ENCODE data around the gene CHCHD3.
A peak's percentile ranks its signal among the peaks of the same experiment; 100 is the strongest.

Gene CHCHD3

DNA sequence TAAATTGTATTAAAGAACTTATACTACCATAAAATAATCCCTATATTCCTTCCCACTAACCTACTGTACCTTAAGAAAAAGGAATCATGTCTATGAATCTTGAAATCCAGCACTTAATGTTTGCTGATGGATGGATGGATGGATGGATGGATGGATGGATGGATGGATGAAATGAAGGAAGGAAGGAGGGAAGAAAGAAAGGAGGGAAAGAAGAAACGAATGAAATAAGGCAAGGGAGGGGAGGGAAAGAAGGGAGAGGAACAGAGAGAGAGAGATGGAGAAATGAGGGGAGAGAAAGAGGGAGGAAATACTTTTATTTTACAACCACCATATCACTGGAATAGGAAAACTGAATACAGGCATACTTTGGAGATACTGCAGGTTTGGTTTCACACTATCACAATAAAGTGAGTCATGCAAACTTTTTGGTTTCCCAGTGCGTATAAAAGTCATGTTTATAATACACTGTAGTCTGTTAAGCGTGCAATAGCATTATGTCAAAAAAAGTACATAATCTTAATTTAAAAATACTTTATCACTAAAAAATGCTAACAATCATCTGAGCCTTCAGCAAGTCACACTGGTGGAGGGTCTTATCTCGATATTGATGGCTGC, 219.8 kb downstream of the CHCHD3 start:
- DNase-seq (ENCODE audit: low read depth) = no peak

DNA sequence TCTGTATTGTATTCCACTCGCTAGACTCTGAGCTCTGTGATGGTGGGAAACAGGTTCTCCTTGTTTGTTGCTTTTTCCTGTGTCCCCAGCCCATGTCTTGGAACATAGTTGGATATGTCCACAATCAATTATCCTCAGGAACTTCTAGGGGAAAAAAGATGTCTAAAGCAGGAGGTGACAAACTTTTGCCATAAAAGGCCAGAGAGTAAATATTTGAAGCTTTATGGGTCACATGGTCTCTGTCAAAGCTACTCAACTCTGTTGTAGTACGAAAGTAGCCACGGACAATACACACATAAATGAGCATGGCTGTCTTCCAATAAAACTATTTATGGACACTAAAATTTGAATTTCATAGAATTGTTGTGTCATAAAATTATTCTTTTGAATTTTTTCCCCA, 220.5 kb downstream of the CHCHD3 start:
- DNase-seq (ENCODE audit: low read depth) = no peak

GRCh38 chr7:132859199-132859598, 222.7 kb downstream of the CHCHD3 start:
- no peak for DNase-seq (ENCODE audit: low read depth)

- no peak for DNase-seq (ENCODE audit: low read depth)
These were observed 223.1 kb downstream of the CHCHD3 start for GRCh38 chr7:132858760-132859159.

DNA sequence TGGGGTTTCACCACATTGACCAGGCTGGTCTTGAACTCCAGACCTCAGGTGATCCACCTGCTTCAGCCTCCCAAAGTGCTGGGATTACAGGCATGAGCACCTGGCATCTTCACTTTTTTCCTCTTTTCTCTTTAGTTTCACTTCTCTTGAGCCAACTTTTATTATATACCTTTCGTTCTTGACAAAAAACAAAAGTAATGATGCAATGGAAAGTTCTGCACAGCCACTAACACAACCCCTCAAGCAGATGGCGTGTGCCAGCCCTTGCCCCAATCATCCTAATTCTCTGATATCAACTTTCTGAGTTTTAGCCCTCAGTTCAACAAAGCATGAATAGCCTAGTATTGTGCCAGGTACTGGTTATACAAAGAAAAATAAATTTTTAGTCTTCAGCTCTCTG, 223.6 kb downstream of the CHCHD3 start:
- DNase-seq (ENCODE audit: low read depth) = no peak

- no peak for DNase-seq (ENCODE audit: low read depth)
These were observed 224.2 kb downstream of the CHCHD3 start for GRCh38 chr7:132857703-132858102.

GRCh38 chr7:132857031-132857430, 224.9 kb downstream of the CHCHD3 start:
- no peak for DNase-seq (ENCODE audit: low read depth)

DNA sequence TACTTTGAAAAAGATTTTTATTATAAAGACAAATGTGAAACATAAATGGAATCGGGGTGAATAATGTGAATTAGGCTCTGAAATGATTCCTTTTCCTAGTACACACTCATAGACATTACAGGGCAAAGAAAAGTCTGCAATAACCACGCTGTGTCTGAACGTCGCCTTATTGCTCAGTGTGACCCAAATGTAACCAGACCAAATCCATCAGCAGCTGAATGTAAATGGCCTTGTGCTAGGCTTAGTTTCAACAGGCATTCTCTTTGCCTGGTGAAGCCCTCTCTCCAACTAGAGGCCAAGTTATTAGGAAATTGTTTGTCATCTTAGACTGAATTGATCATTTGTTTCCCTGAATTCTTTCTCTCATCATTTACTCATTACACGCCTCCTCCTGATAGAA, 225.5 kb downstream of the CHCHD3 start:
- DNase-seq (ENCODE audit: low read depth) = no peak

GRCh38 chr7:132855901-132856300, 226.0 kb downstream of the CHCHD3 start:
- no peak for DNase-seq (ENCODE audit: low read depth)

GRCh38 chr7:132854238-132854637, 227.7 kb downstream of the CHCHD3 start:
- no peak for DNase-seq (ENCODE audit: low read depth)

DNA sequence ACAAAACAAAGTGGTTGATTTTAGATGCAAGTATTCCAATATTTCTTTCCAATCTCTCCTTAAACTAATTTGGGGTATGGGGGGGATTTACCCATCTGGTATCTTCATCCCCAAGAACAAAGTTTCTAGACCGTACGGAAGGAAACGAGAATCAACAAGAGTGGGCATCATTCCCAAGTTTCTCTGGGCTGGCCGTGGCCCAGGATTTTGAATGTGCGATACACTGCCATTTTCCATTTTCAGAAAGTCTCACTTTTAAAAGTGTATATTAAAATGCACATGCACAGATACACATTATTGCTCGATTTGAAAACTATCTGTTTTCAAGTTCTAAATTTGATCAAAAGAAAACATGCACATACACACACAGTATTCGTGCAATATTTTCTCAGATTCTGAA, 234.5 kb downstream of the CHCHD3 start:
- no peak for DNase-seq (ENCODE audit: low read depth)

DNA sequence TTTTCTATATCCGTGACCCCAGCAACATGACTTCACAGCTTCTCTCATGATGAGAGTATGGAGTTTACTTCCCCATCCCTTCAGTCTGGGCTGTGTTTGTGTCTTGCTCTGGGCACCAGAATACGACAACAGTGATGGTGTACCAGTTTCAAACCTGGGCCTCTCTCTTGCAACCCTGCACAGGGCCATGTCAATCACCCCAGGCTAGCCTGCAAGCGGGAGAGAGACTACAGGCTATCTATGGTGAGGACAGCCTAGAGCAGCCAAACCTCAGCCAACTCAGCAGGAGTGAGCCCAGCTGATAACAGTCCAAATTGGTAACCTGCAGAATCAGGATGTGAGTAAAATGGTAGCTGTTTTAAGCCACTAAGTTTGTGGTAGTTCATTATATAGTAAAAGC, 235.8 kb downstream of the CHCHD3 start:
- no peak for DNase-seq (ENCODE audit: low read depth)

DNA sequence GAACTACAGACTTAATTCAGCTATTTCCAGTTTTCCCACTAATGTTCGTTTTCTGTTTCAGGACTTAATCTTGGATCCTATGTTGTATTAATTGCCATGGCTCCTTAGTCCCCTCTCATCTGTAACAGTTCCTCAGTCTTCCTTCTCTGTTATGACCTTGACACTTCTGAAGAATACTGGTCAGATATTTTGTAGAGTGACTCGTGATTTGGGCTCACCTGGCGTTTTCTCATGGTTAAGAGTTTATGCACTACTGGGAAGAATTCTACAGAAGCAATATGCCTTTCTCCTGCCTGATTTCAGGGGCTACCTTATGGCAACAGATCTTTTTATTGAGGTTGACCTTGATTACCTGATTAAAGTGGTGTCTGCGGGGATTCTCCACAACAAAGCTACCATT, 239.4 kb downstream of the CHCHD3 start:
- DNase-seq (ENCODE audit: low read depth) = no peak

DNA sequence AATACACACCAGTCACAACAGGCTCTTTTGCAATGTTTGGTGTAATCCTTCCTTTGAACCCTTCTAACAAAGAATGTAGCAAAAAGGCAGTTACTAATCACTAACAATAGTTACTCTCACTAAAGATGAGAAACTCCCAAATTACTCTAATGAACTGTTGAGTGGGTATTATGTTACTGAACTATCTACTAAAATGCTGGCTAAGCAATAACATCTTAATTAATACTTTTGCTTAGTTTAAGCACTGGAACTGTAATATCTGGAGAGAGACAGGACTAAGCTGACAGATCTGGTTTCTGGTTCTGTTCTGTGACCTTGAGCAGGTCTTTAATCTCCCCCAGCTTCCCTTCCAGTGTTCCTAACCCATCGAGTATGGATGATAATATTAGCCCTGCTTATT, 241.7 kb downstream of the CHCHD3 start:
- no peak for DNase-seq (ENCODE audit: low read depth)

- DNase-seq (ENCODE audit: low read depth) = no peak
These were observed 243.6 kb downstream of the CHCHD3 start for GRCh38 chr7:132838313-132838712.

DNA sequence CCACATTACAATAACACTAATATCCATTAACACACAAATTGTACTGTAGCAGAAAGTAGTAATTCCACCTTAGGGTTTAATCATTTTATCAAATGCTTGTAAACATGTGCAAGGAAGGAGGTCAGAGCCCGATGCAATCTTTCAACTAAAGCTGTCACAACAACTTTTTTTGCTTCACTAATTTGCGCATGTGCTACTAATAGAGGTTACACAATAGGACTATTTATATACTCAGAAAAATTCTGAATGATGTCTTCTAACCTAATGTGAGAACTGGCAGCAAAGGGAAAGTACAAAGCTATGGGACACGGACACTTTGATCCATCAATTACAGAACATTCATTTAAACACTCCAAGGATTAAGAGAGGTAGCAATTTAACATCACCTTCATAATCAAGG, 244.4 kb downstream of the CHCHD3 start:
- peak; percentile 43 for DNase-seq (ENCODE audit: low read depth)

DNA sequence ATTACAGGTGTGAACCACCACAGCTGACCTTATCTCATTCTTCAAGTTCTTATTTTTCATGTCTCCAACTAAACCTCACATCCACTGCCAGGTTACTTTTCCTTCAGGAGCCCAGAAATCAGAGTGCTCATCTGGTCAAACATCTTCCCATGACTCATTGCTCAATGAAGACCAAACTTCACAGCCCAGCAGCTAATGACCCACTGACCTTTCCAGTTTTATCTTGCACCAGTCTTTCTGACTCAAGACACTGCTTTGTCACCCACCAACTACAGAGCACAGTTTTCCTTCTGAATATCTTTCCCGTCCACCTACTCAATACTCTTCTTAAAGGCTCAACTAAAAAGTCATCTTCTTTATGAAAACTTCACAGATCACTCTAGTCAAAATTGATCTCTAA, 245.1 kb downstream of the CHCHD3 start:
- DNase-seq (ENCODE audit: low read depth) = no peak

GRCh38 chr7:132830941-132831340, 250.9 kb downstream of the CHCHD3 start:
- no peak for DNase-seq (ENCODE audit: low read depth)

GRCh38 chr7:132828502-132828901, 253.4 kb downstream of the CHCHD3 start:
- DNase-seq (ENCODE audit: low read depth) = no peak

DNA sequence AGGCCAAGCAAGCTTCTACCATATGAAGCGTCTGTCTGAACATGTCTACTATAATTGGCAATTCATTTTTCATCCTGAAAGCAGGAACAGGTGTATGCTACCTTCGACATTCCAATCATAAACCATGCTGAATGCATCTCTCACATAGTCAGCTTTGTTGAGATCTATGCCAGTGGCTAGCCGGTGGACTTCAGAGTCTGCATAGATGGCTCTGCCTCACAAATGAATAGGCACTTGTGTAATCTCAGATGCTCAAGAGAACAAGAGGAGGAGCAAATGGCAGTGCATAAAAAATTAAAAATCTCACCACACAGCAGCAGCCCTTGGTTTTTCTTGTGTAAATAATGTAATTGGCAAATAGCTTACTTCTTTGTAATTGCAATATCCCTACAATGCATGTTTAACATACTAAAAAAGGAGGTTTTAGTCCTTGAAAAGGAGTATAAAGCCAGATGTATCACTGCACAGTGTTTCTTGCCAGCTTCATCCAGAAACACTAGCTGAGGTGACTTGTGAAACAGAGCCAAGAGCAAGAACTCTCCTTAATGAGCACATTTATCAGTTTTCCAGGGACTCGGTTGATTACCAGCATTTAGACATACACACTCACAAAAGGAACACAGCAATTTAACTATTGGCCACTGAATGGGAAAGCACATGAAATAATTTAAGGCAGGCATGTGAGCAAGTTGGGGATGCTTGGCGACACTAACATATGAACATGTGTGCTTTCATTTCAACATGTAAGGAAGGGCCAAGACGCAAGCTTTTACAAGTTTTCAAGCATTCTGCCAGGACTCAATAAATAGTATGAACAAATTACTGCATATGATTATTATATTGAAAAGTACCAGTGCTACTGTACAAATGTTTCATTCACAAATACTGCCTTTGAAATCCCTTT, 255.7 kb downstream of the CHCHD3 start:
- DNase-seq (ENCODE audit: low read depth) = no peak

DNA sequence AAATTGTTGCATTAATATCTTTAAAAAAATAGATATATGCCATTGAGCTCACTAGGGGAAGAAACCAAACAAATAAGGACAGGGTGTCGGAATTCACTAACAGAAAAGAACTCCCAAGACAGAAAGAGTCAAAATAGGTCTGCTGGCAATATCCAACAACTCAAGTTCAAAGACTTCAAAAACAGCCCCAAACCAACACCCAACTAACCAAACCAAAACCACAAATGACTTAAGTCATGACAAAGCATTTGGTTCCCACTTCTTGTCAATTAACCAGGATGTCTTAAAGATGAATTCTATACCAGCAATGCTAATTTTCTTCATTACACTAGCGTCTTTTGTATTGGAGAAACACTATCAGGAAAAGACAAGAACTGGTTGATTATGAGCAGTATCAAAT, 256.7 kb downstream of the CHCHD3 start:
- DNase-seq (ENCODE audit: low read depth) = no peak

GRCh38 chr7:132819648-132820047, 262.2 kb downstream of the CHCHD3 start:
- no peak for DNase-seq (ENCODE audit: low read depth)

DNA sequence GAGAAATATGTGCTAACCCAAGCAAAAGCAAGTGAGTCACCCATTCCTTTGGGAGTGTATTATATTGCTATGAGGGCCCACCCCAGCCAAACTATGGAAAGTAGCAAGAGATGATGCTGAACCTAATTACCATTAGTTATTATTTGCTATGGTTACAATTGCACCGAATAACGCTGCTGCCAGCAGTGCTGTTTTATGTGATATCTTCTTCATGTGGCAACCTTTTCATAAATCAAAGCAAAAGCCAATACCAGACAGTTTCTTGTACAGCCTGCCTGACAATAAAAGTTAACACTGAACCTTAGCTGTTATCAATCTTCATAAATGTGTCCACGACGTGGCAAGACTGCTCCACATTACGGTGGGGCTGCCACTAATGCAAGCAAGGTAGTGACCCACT, 263.9 kb downstream of the CHCHD3 start:
- no peak for DNase-seq (ENCODE audit: low read depth)

Data from fibroblast of the conjunctiva (primary cell).